HFFc6 (cell line): ENCODE data around the gene PCDHGA7. TPM values are rescaled to one million over a fixed set of nuclear protein-coding genes. Genes with fewer than 3 reads are reported as not detected.

ENCODE experiments used
- DNase-seq: peaks from one replicate; pipeline ENCODE4 v3.0.0-alpha.2; 2018
- H3K27ac Mint-ChIP-seq: 2 replicates; pipeline ENCODE4 v1.8.0; 2020; ENCODE audit warnings: mild to moderate bottlenecking, mixed read lengths
- H3K27me3 Mint-ChIP-seq: 2 replicates; pipeline ENCODE4 v1.8.0; 2021; ENCODE audit warnings: mild to moderate bottlenecking, moderate library complexity, mixed read lengths; ENCODE audit not compliant: insufficient read depth
- H3K36me3 Mint-ChIP-seq: 2 replicates; pipeline ENCODE4 v1.8.0; 2021; ENCODE audit warnings: low read depth, mixed read lengths
- H3K4me1 Mint-ChIP-seq: 2 replicates; pipeline ENCODE4 v1.8.0; 2020; ENCODE audit warnings: low read depth, mixed read lengths
- H3K4me3 Mint-ChIP-seq: 2 replicates; pipeline ENCODE4 v1.8.0; 2020; ENCODE audit warnings: mild to moderate bottlenecking, moderate library complexity, mixed read lengths
- H3K9me3 Mint-ChIP-seq: 2 replicates; pipeline ENCODE4 v1.8.0; 2020; ENCODE audit warnings: mild to moderate bottlenecking, mixed read lengths
- total RNA-seq, 6 experiments: library from RNA; stranded (reverse); fragmentation: NEBNext Ultra II Directional; extraction: Animal tissue kit (Norgen Biotek cat#: 25700); gene quantifications; 2 replicates in 1 of 6; 3 replicates in 5 of 6; pipeline ENCODE4 v1.2.3, GENCODE V29; 2021
- TF ChIP-seq, protein P1 (sequence below): fragments of 200-600 bp; sonication (generic); IDR thresholded peaks from 2 replicates; pipeline ENCODE4 v1.5.0; 2021; ENCODE audit warnings: antibody characterized with exemption, mild to moderate bottlenecking

Gene PCDHGA7
- total RNA-seq, 6 experiments from 2014 or later, result 2.4 to 12.5 (median 11.6) TPM

DNA sequence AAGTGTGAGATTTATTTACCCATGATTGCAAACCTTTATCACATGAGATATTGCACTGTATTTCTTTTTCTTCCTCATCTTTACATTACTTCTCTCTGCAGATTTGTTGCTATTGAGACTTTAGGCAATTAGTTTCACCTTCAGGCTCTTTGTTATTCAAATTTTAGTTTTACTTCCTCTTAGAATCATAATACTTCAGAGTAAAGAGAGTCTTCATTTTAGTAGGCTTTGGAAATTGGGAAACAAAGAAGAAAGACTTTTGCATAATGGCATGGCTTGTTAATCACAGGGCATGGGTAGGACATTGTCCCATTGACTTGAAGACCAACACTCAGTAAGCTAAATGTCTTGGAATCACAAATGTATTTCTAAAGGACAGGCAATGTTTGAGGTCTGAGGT, 19.8 kb upstream of the PCDHGA7 start:
- TF ChIP-seq, protein P1, sequence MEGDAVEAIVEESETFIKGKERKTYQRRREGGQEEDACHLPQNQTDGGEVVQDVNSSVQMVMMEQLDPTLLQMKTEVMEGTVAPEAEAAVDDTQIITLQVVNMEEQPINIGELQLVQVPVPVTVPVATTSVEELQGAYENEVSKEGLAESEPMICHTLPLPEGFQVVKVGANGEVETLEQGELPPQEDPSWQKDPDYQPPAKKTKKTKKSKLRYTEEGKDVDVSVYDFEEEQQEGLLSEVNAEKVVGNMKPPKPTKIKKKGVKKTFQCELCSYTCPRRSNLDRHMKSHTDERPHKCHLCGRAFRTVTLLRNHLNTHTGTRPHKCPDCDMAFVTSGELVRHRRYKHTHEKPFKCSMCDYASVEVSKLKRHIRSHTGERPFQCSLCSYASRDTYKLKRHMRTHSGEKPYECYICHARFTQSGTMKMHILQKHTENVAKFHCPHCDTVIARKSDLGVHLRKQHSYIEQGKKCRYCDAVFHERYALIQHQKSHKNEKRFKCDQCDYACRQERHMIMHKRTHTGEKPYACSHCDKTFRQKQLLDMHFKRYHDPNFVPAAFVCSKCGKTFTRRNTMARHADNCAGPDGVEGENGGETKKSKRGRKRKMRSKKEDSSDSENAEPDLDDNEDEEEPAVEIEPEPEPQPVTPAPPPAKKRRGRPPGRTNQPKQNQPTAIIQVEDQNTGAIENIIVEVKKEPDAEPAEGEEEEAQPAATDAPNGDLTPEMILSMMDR, result no peak
- H3K27me3 Mint-ChIP-seq, result peaks cover 4% of the 10 kb centered on the region
- DNase-seq, result no peak
- peak overlapping the region; percentile 42 for H3K4me3 Mint-ChIP-seq
- peaks cover 54% of the 10 kb centered on the region for H3K36me3 Mint-ChIP-seq
- H3K27ac Mint-ChIP-seq, result no peak overlapping the region
- peaks cover 66% of the 10 kb centered on the region for H3K9me3 Mint-ChIP-seq
- peaks cover 22% of the 10 kb centered on the region for H3K4me1 Mint-ChIP-seq

- Mint-ChIP-seq H3K27me3 (peaks cover 4% of the 10 kb centered on the region), H3K4me3 (no peak within 1 kb of the TSS; the same call in 1 of the 2 replicates), H3K36me3 (peaks cover 54% of the 10 kb centered on the region), H3K27ac (no peak within 1 kb of the TSS), H3K9me3 (peaks cover 66% of the 10 kb centered on the region), H3K4me1 (peaks cover 22% of the 10 kb centered on the region)
- TF ChIP-seq, protein P1, result no peak
- no peak for DNase-seq
Observed at GRCh38 chr5:141363952-141364660, 18.4 kb upstream of the PCDHGA7 start, which contains the start of gene PCDHGA5. Gene PCDHGA5, plus strand, starts transcription at chr5:141364162. Its CDS starts 169 bp downstream, at chr5:141364331.

- no peak overlapping the region for H3K4me3 Mint-ChIP-seq
- no peak overlapping the region for H3K27ac Mint-ChIP-seq
- no peak for DNase-seq
- H3K36me3 Mint-ChIP-seq, result peaks cover 51% of the 10 kb centered on the region
- peaks cover 3% of the 10 kb centered on the region for H3K27me3 Mint-ChIP-seq
- H3K4me1 Mint-ChIP-seq, result peaks cover 25% of the 10 kb centered on the region
- TF ChIP-seq, protein P1, result no peak
- peaks cover 60% of the 10 kb centered on the region for H3K9me3 Mint-ChIP-seq
Observed at GRCh38 chr5:141366016-141366896, 16.3 kb upstream of the PCDHGA7 start.

- TF ChIP-seq, protein P1, result peak; percentile 70
- Mint-ChIP-seq H3K36me3 (peaks cover 53% of the 10 kb centered on the region), H3K27ac (peak within 1 kb of the TSS; percentile 73), H3K9me3 (peaks cover 61% of the 10 kb centered on the region), H3K4me3 (peak within 1 kb of the TSS; percentile 88), H3K4me1 (peaks cover 20% of the 10 kb centered on the region), H3K27me3 (peaks cover 3% of the 10 kb centered on the region)
- DNase-seq, result peak; percentile 73
Observed at GRCh38 chr5:141369994-141370848, 12.3 kb upstream of the PCDHGA7 start, which contains the start of gene PCDHGB3. Gene PCDHGB3, plus strand, starts transcription at chr5:141370242. Its CDS starts 153 bp downstream, at chr5:141370395.
